ENCODE data around the gene PDLIM4. TPM values are rescaled to one million over a fixed set of nuclear protein-coding genes. Genes with fewer than 3 reads are reported as not detected.
A peak's percentile ranks its signal among the peaks of the same experiment; 100 is the strongest.

PDLIM4 gene
- total and polyA plus RNA-seq, 2 donors from 2014 or later, result 31.6 to 47.0 TPM

GRCh38 chr5:132251220-132251725 lies 6.2 kb upstream of the PDLIM4 start:
- Histone ChIP-seq H3K9ac (ENCODE audit: low read length in 3 of 3) (no peak overlapping the region), H3K27me3 (ENCODE audit: control insufficient read depth, insufficient read depth, low read length) (no peaks in the 10 kb centered on the region), H3K4me1 (ENCODE audit: control insufficient read depth in 2 of 3, insufficient read depth in 2 of 3, low read depth in 1 of 3, low read length in 3 of 3) (peaks cover 0 to 23% (median 10%) of the 10 kb centered on the region in 3 donors), H3K9me3 (ENCODE audit: control insufficient read depth in 2 of 3, insufficient read depth in 1 of 3, low read length in 3 of 3) (no peaks in the 10 kb centered on the region), H3K4me3 (ENCODE audit: low read length in 3 of 3) (no peak overlapping the region), H3K36me3 (ENCODE audit: control insufficient read depth in 2 of 3, insufficient read depth in 3 of 3, low read length in 3 of 3) (no peaks in the 10 kb centered on the region), H3K27ac (ENCODE audit: low read depth in 2 of 2, low read length in 2 of 2) (no peak overlapping the region)
- no peak for FAIRE-seq
- DNase-seq, result peak in 1 of 5 donors; percentile 24
- intact Hi-C loops (cut with DNase I), result no loop called here
- no peak for TF ChIP-seq CTCF (IDR thresholded peaks at IDR 0.05; ENCODE audit: borderline replicate concordance, extremely low read depth, insufficient read depth)

- Histone ChIP-seq H3K9me3 (ENCODE audit: control insufficient read depth in 2 of 3, insufficient read depth in 1 of 3, low read length in 3 of 3) (no peaks in the 10 kb centered on the region), H3K27ac (ENCODE audit: low read depth in 2 of 2, low read length in 2 of 2) (peak overlapping the region in 1 of 2 donors; percentile 20), H3K9ac (ENCODE audit: low read length in 3 of 3) (no peak overlapping the region), H3K36me3 (ENCODE audit: control insufficient read depth in 2 of 3, insufficient read depth in 3 of 3, low read length in 3 of 3) (no peaks in the 10 kb centered on the region), H3K27me3 (ENCODE audit: control insufficient read depth, insufficient read depth, low read length) (no peaks in the 10 kb centered on the region), H3K4me3 (ENCODE audit: low read length in 3 of 3) (no peak overlapping the region), H3K4me1 (ENCODE audit: control insufficient read depth in 2 of 3, insufficient read depth in 2 of 3, low read depth in 1 of 3, low read length in 3 of 3) (peaks cover 0 to 27% (median 10%) of the 10 kb centered on the region in 3 donors)
- FAIRE-seq (no peak), DNase-seq (peak in 2 of 5 donors; percentile 39 to 49)
- TF ChIP-seq CTCF (IDR thresholded peaks at IDR 0.05; ENCODE audit: borderline replicate concordance, extremely low read depth, insufficient read depth), result no peak
- intact Hi-C loops (cut with DNase I), result no loop called here
Measured at GRCh38 chr5:132253008-132253441, 4.5 kb upstream of the PDLIM4 start.

- peaks cover 0 to 27% (median 13%) of the 10 kb centered on the region in 3 donors for H3K4me1 ChIP-seq (ENCODE audit: control insufficient read depth in 2 of 3, insufficient read depth in 2 of 3, low read depth in 1 of 3, low read length in 3 of 3)
- peak overlapping the region; percentile 48 to 61 for H3K27ac ChIP-seq (ENCODE audit: low read depth in 2 of 2, low read length in 2 of 2)
- H3K9ac ChIP-seq (ENCODE audit: low read length in 3 of 3), result no peak overlapping the region
- no peaks in the 10 kb centered on the region for H3K9me3 ChIP-seq (ENCODE audit: control insufficient read depth in 2 of 3, insufficient read depth in 1 of 3, low read length in 3 of 3)
- intact Hi-C loops (cut with DNase I), result no loop called here
- no peak for TF ChIP-seq CTCF (IDR thresholded peaks at IDR 0.05; ENCODE audit: borderline replicate concordance, extremely low read depth, insufficient read depth)
- FAIRE-seq, result no peak
- peak in 1 of 5 donors; percentile 27 for DNase-seq
- H3K36me3 ChIP-seq (ENCODE audit: control insufficient read depth in 2 of 3, insufficient read depth in 3 of 3, low read length in 3 of 3), result no peaks in the 10 kb centered on the region
- no peak overlapping the region for H3K4me3 ChIP-seq (ENCODE audit: low read length in 3 of 3)
- no peaks in the 10 kb centered on the region for H3K27me3 ChIP-seq (ENCODE audit: control insufficient read depth, insufficient read depth, low read length)
Measured at GRCh38 chr5:132253452-132254320, 3.8 kb upstream of the PDLIM4 start.

Data from kidney (tissue), 14 donors.